HG03460 (cell line): ENCODE data around the gene KMT2D.

Experiments used
- ATAC-seq: cut with Tn5 transposase; IDR thresholded peaks from one replicate; pipeline ENCODE4 v1.9.1; 2021; ENCODE audit not compliant: unreplicated experiment

KMT2D gene

GRCh38 chr12:49060237-49061156 lies at the start of gene KMT2D:
Gene KMT2D, minus strand, starts transcription at chr12:49060794. Its CDS starts 5,470 bp downstream, at chr12:49055324.
- peak; percentile 48 for ATAC-seq

- ATAC-seq: no peak
These were observed 49.3 kb upstream of the KMT2D start for GRCh38 chr12:49109641-49110463.

- no peak for ATAC-seq
These were observed 48.4 kb upstream of the KMT2D start for GRCh38 chr12:49108958-49109404.

- ATAC-seq: no peak
These were observed 45.0 kb upstream of the KMT2D start for GRCh38 chr12:49105504-49106084.

- ATAC-seq: no peak
These were observed 44.2 kb upstream of the KMT2D start for GRCh38 chr12:49104822-49105221.

GRCh38 chr12:49100380-49100779 lies 39.8 kb upstream of the KMT2D start:
- no peak for ATAC-seq

GRCh38 chr12:49098703-49099102 lies 38.1 kb upstream of the KMT2D start:
- ATAC-seq: no peak

GRCh38 chr12:49098035-49098451 lies 37.4 kb upstream of the KMT2D start:
- no peak for ATAC-seq

- ATAC-seq: no peak
These were observed 36.8 kb upstream of the KMT2D start for GRCh38 chr12:49097381-49097780.

- ATAC-seq: no peak
These were observed 34.4 kb upstream of the KMT2D start for GRCh38 chr12:49094975-49095365.

- no peak for ATAC-seq
These were observed 33.8 kb upstream of the KMT2D start, which contains the start of gene DHH for GRCh38 chr12:49094160-49094974. Gene DHH, minus strand, starts transcription at chr12:49094801. Its CDS starts 289 bp downstream, at chr12:49094512.

GRCh38 chr12:49093792-49094159 lies 33.2 kb upstream of the KMT2D start:
- ATAC-seq: no peak

GRCh38 chr12:49092816-49093406 lies 32.3 kb upstream of the KMT2D start:
- no peak for ATAC-seq

GRCh38 chr12:49092086-49092815 lies 31.7 kb upstream of the KMT2D start:
- no peak for ATAC-seq

GRCh38 chr12:49091836-49092085 lies 31.2 kb upstream of the KMT2D start:
- no peak for ATAC-seq

GRCh38 chr12:49091056-49091835 lies 30.7 kb upstream of the KMT2D start:
- ATAC-seq: no peak

GRCh38 chr12:49089821-49090773 lies 29.5 kb upstream of the KMT2D start:
- ATAC-seq: no peak

- no peak for ATAC-seq
These were observed 28.3 kb upstream of the KMT2D start for GRCh38 chr12:49088932-49089330.
